Panc1 (cell line): ENCODE data around the gene DEAF1. TPM values are rescaled to one million over a fixed set of nuclear protein-coding genes. Genes with fewer than 3 reads are reported as not detected.

ENCODE experiments used
- ATAC-seq: fragments of 200-7000 bp; cut with Tn5 transposase; 2 replicates; pipeline ENCODE4 v1.9.1; 2020; ENCODE audit warnings: mild to moderate bottlenecking, moderate library complexity
- BruUV-seq: library from RNA; stranded (reverse); fragments of 400-500 nt; replicated peaks from 2 replicates; lab custom pipeline; 2021; lab: Mats Ljungman, UMichigan
- CTCF ChIA-PET: fragments of 300-600 bp; sonication (Branson Sonifier 250); formaldehyde crosslinking; loops from one replicate; lab custom pipeline; 2022; ENCODE audit warnings: antibody characterized with exemption; lab: Charles Lee
- POLR2A ChIA-PET: fragments of 300-600 bp; sonication (Branson Sonifier 250); formaldehyde crosslinking; loops from one replicate; lab custom pipeline; 2022; ENCODE audit warnings: antibody characterized with exemption; lab: Charles Lee
- DNase-seq: peaks from one replicate; pipeline ENCODE4 v3.0.0-alpha.2; 2010; ENCODE audit warnings: low read depth, low spot score
- H3K27ac ChIP-seq: 2 replicates; pipeline ENCODE4 v1.5.1; 2011; ENCODE audit warnings: mild to moderate bottlenecking, low read length, inconsistent platforms
- H3K27me3 ChIP-seq: fragments of 200-500 bp; sonication (Bioruptor generic); 2 replicates; pipeline ENCODE4 v1.6.0; 2014; ENCODE audit warnings: low read length, inconsistent platforms; ENCODE audit not compliant: control insufficient read depth, insufficient read depth
- H3K36me3 ChIP-seq: fragments of 200-500 bp; sonication (Bioruptor generic); 2 replicates; pipeline ENCODE4 v1.5.1; 2014; ENCODE audit warnings: inconsistent platforms, mild to moderate bottlenecking, low read length, moderate library complexity; ENCODE audit not compliant: control insufficient read depth, insufficient read depth
- H3K4me1 ChIP-seq: 2 replicates; pipeline ENCODE4 v1.5.1; 2011; ENCODE audit warnings: inconsistent platforms, mild to moderate bottlenecking, low read length, moderate library complexity; ENCODE audit not compliant: control insufficient read depth, insufficient read depth
- H3K4me3 ChIP-seq, 2 experiments: 2 replicates each; pipeline ENCODE4 v1.5.1; 2011 to 2012; ENCODE audit warnings: low read depth in 2 of 2, low read length in 2 of 2, mild to moderate bottlenecking in 2 of 2, inconsistent platforms in 1 of 2, moderate library complexity in 1 of 2
- H3K9me3 ChIP-seq: fragments of 200-500 bp; sonication (Bioruptor generic); 2 replicates; pipeline ENCODE4 v1.5.1; 2014; ENCODE audit warnings: low read depth, mild to moderate bottlenecking, inconsistent platforms, low read length, moderate library complexity; ENCODE audit not compliant: control insufficient read depth, insufficient read depth
- POLR2AphosphoS5 ChIP-seq: IDR thresholded peaks from 2 replicates; pipeline ENCODE4 v1.6.1; 2012; ENCODE audit warnings: mild to moderate bottlenecking, low read depth, low read length, moderate library complexity
- SIN3A ChIP-seq: IDR thresholded peaks from 2 replicates; pipeline ENCODE4 v1.6.1; 2012; ENCODE audit warnings: low read depth, mild to moderate bottlenecking, low read length, moderate library complexity, borderline replicate concordance; ENCODE audit not compliant: insufficient read depth
- TCF7L2 ChIP-seq: IDR thresholded peaks from 2 replicates; pipeline ENCODE4 v1.6.1; 2011; ENCODE audit warnings: mild to moderate bottlenecking, low read depth, low read length, inconsistent platforms
- in situ Hi-C: cut with HindIII; loops from 2 replicates; pipeline ENCODE4 v1.10.0; 2016; ENCODE audit warnings: low sequenced_read_pairs, low pct_unique_long_range_greater_than_20kb
- intact Hi-C: fragments of 100-400 bp; cut with micrococcal nuclease; formaldehyde crosslinking; loops from one replicate; pipeline ENCODE4 v1.10.0; 2022; ENCODE audit not compliant: unreplicated experiment
- total RNA-seq: library from RNA; stranded (reverse); gene quantifications from one replicate; pipeline ENCODE4 v1.2.1, GENCODE V29; 2021; ENCODE audit not compliant: unreplicated experiment
- TF ChIP-seq, protein P1 (sequence below), 2 experiments: IDR thresholded peaks; 2 replicates each; pipeline ENCODE4 v1.6.1; 2011 to 2012; ENCODE audit warnings: low read depth in 2 of 2, control low read depth in 1 of 2, low read length in 1 of 2, mild to moderate bottlenecking in 1 of 2, moderate library complexity in 1 of 2; ENCODE audit not compliant: insufficient read depth in 1 of 2
- TF ChIP-seq, protein P2 (sequence below): fragments of 450-650 bp; IDR thresholded peaks from 2 replicates; pipeline ENCODE4 v1.5.1; 2017; ENCODE audit warnings: mild to moderate bottlenecking

The DEAF1 gene
- total RNA-seq, 1 experiment from 2014 or later: 105 TPM

GRCh38 chr11:616320-617198 lies 78.5 kb downstream of the DEAF1 start:
- ChIA-PET CTCF (no interaction called here), POLR2A (interaction anchor here (1.1 kb wide), 1 partner anchor 79 kb away, joined by 4 read pairs; the partner anchor contains the start of gene TMEM80)
- H3K27ac ChIP-seq: peak overlapping the region; percentile 80
- in situ Hi-C loops (no loop called here), intact Hi-C loops (no loop called here)
- peak overlapping the region; percentile 63 to 64; a peak in 3 of 4 replicates for H3K4me3 ChIP-seq
- H3K27me3 ChIP-seq: no peaks in the 10 kb centered on the region
- peaks cover 6% of the 10 kb centered on the region for H3K36me3 ChIP-seq
- peaks cover 49% of the 10 kb centered on the region for H3K4me1 ChIP-seq
- H3K9me3 ChIP-seq: no peaks in the 10 kb centered on the region
- BruUV-seq: TSS peak; percentile 20
- TF ChIP-seq TCF7L2: no peak
- TF ChIP-seq, protein P1, sequence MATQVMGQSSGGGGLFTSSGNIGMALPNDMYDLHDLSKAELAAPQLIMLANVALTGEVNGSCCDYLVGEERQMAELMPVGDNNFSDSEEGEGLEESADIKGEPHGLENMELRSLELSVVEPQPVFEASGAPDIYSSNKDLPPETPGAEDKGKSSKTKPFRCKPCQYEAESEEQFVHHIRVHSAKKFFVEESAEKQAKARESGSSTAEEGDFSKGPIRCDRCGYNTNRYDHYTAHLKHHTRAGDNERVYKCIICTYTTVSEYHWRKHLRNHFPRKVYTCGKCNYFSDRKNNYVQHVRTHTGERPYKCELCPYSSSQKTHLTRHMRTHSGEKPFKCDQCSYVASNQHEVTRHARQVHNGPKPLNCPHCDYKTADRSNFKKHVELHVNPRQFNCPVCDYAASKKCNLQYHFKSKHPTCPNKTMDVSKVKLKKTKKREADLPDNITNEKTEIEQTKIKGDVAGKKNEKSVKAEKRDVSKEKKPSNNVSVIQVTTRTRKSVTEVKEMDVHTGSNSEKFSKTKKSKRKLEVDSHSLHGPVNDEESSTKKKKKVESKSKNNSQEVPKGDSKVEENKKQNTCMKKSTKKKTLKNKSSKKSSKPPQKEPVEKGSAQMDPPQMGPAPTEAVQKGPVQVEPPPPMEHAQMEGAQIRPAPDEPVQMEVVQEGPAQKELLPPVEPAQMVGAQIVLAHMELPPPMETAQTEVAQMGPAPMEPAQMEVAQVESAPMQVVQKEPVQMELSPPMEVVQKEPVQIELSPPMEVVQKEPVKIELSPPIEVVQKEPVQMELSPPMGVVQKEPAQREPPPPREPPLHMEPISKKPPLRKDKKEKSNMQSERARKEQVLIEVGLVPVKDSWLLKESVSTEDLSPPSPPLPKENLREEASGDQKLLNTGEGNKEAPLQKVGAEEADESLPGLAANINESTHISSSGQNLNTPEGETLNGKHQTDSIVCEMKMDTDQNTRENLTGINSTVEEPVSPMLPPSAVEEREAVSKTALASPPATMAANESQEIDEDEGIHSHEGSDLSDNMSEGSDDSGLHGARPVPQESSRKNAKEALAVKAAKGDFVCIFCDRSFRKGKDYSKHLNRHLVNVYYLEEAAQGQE (IDR thresholded peaks at IDR 0.05; ENCODE audit: insufficient read depth in 1 of 2, low read depth in 2 of 2, low read length in 1 of 2): no peak
- TF ChIP-seq, protein P2, sequence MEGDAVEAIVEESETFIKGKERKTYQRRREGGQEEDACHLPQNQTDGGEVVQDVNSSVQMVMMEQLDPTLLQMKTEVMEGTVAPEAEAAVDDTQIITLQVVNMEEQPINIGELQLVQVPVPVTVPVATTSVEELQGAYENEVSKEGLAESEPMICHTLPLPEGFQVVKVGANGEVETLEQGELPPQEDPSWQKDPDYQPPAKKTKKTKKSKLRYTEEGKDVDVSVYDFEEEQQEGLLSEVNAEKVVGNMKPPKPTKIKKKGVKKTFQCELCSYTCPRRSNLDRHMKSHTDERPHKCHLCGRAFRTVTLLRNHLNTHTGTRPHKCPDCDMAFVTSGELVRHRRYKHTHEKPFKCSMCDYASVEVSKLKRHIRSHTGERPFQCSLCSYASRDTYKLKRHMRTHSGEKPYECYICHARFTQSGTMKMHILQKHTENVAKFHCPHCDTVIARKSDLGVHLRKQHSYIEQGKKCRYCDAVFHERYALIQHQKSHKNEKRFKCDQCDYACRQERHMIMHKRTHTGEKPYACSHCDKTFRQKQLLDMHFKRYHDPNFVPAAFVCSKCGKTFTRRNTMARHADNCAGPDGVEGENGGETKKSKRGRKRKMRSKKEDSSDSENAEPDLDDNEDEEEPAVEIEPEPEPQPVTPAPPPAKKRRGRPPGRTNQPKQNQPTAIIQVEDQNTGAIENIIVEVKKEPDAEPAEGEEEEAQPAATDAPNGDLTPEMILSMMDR: no peak
- TF ChIP-seq SIN3A: no peak
- TF ChIP-seq POLR2AphosphoS5: no peak
- no peak for ATAC-seq
- DNase-seq: no peak

GRCh38 chr11:615504-616319 lies 79.3 kb downstream of the DEAF1 start, which contains the start of gene IRF7:
Gene IRF7 (minus strand): TSS chr11:615950. CDS start chr11:615364, 586 bp downstream.
- ChIA-PET CTCF (no interaction called here), POLR2A (interaction anchor here (1.1 kb wide), 1 partner anchor 80 kb away, joined by 4 read pairs; the partner anchor contains the start of gene TMEM80)
- peak; percentile 79 for ATAC-seq
- peaks cover 14% of the 10 kb centered on the region for H3K36me3 ChIP-seq
- in situ Hi-C loops: no loop called here
- no TSS peak for BruUV-seq
- peak within 1 kb of the TSS; percentile 63 to 64 for H3K4me3 ChIP-seq
- H3K27me3 ChIP-seq: no peaks in the 10 kb centered on the region
- peaks cover 45% of the 10 kb centered on the region for H3K4me1 ChIP-seq
- H3K9me3 ChIP-seq: no peaks in the 10 kb centered on the region
- DNase-seq: no peak
- intact Hi-C loops: no loop called here
- peak within 1 kb of the TSS; percentile 80 for H3K27ac ChIP-seq
- TF ChIP-seq POLR2AphosphoS5 (peak; percentile 96), SIN3A (peak; percentile 69; the same call in 1 of the 2 replicates), TCF7L2 (peak; percentile 75)
- TF ChIP-seq, protein P2: no peak
- TF ChIP-seq, protein P1 (IDR thresholded peaks at IDR 0.05; ENCODE audit: insufficient read depth in 1 of 2, low read depth in 2 of 2, low read length in 1 of 2): no peak
